ENCODE measurements around the gene QTRT2.

The QTRT2 gene

GRCh38 chr3:114035896-114036295 is 20.6 kb upstream of the QTRT2 start:
- no peaks in the 10 kb centered on the region for H3K4me1 ChIP-seq (ENCODE audit: control insufficient read depth, insufficient read depth, low read length)
- no peak overlapping the region for H3K4me3 ChIP-seq (ENCODE audit: low read length)
- H3K27me3 ChIP-seq (ENCODE audit: control insufficient read depth, insufficient read depth, low read length): no peaks in the 10 kb centered on the region
- H3K36me3 ChIP-seq (ENCODE audit: control insufficient read depth, insufficient read depth, low read length): no peaks in the 10 kb centered on the region
- H3K9me3 ChIP-seq (ENCODE audit: control insufficient read depth, low read length): no peaks in the 10 kb centered on the region
- H3K9ac ChIP-seq (ENCODE audit: low read length): no peak overlapping the region

GRCh38 chr3:114043205-114043604 is 13.3 kb upstream of the QTRT2 start:
- Histone ChIP-seq H3K36me3 (ENCODE audit: control insufficient read depth, insufficient read depth, low read length) (no peaks in the 10 kb centered on the region), H3K4me3 (ENCODE audit: low read length) (no peak overlapping the region), H3K27me3 (ENCODE audit: control insufficient read depth, insufficient read depth, low read length) (no peaks in the 10 kb centered on the region), H3K9me3 (ENCODE audit: control insufficient read depth, low read length) (no peaks in the 10 kb centered on the region), H3K9ac (ENCODE audit: low read length) (no peak overlapping the region), H3K4me1 (ENCODE audit: control insufficient read depth, insufficient read depth, low read length) (no peaks in the 10 kb centered on the region)

- Histone ChIP-seq H3K9ac (ENCODE audit: low read length) (no peak overlapping the region), H3K9me3 (ENCODE audit: control insufficient read depth, low read length) (no peaks in the 10 kb centered on the region), H3K27me3 (ENCODE audit: control insufficient read depth, insufficient read depth, low read length) (no peaks in the 10 kb centered on the region)
Observed at GRCh38 chr3:114052216-114052615, 4.3 kb upstream of the QTRT2 start.

GRCh38 chr3:114057011-114057347 is 442 bp downstream of the QTRT2 start:
- Histone ChIP-seq H3K9ac (ENCODE audit: low read length) (peak overlapping the region; percentile 59), H3K4me1 (ENCODE audit: control insufficient read depth, insufficient read depth, low read length) (peaks cover 5% of the 10 kb centered on the region), H3K4me3 (ENCODE audit: low read length) (peak overlapping the region; percentile 71)

More at GRCh38 chr3:114052216-114052615, 4.3 kb upstream of the QTRT2 start:
- H3K36me3 ChIP-seq (ENCODE audit: control insufficient read depth, insufficient read depth, low read length): no peaks in the 10 kb centered on the region
- H3K4me3 ChIP-seq (ENCODE audit: low read length): no peak overlapping the region
- peaks cover 5% of the 10 kb centered on the region for H3K4me1 ChIP-seq (ENCODE audit: control insufficient read depth, insufficient read depth, low read length)

GRCh38 chr3:114058646-114059045 is 2.1 kb downstream of the QTRT2 start:
- Histone ChIP-seq H3K9me3 (ENCODE audit: control insufficient read depth, low read length) (no peaks in the 10 kb centered on the region), H3K27me3 (ENCODE audit: control insufficient read depth, insufficient read depth, low read length) (no peaks in the 10 kb centered on the region), H3K36me3 (ENCODE audit: control insufficient read depth, insufficient read depth, low read length) (no peaks in the 10 kb centered on the region), H3K4me1 (ENCODE audit: control insufficient read depth, insufficient read depth, low read length) (peaks cover 5% of the 10 kb centered on the region), H3K4me3 (ENCODE audit: low read length) (no peak overlapping the region), H3K9ac (ENCODE audit: low read length) (no peak overlapping the region)

More at GRCh38 chr3:114057011-114057347, 442 bp downstream of the QTRT2 start:
- Histone ChIP-seq H3K36me3 (ENCODE audit: control insufficient read depth, insufficient read depth, low read length) (no peaks in the 10 kb centered on the region), H3K27me3 (ENCODE audit: control insufficient read depth, insufficient read depth, low read length) (no peaks in the 10 kb centered on the region), H3K9me3 (ENCODE audit: control insufficient read depth, low read length) (no peaks in the 10 kb centered on the region)

- no peaks in the 10 kb centered on the region for H3K36me3 ChIP-seq (ENCODE audit: control insufficient read depth, insufficient read depth, low read length)
- no peak overlapping the region for H3K9ac ChIP-seq (ENCODE audit: low read length)
- no peaks in the 10 kb centered on the region for H3K27me3 ChIP-seq (ENCODE audit: control insufficient read depth, insufficient read depth, low read length)
- no peaks in the 10 kb centered on the region for H3K4me1 ChIP-seq (ENCODE audit: control insufficient read depth, insufficient read depth, low read length)
- no peak overlapping the region for H3K4me3 ChIP-seq (ENCODE audit: low read length)
- no peaks in the 10 kb centered on the region for H3K9me3 ChIP-seq (ENCODE audit: control insufficient read depth, low read length)
Observed at GRCh38 chr3:114060906-114061655, 4.5 kb downstream of the QTRT2 start.

- no peaks in the 10 kb centered on the region for H3K9me3 ChIP-seq (ENCODE audit: control insufficient read depth, low read length)
- no peaks in the 10 kb centered on the region for H3K36me3 ChIP-seq (ENCODE audit: control insufficient read depth, insufficient read depth, low read length)
- no peaks in the 10 kb centered on the region for H3K27me3 ChIP-seq (ENCODE audit: control insufficient read depth, insufficient read depth, low read length)
- H3K9ac ChIP-seq (ENCODE audit: low read length): no peak overlapping the region
- H3K4me3 ChIP-seq (ENCODE audit: low read length): no peak overlapping the region
- no peaks in the 10 kb centered on the region for H3K4me1 ChIP-seq (ENCODE audit: control insufficient read depth, insufficient read depth, low read length)
Observed at GRCh38 chr3:114067804-114068203, 11.3 kb downstream of the QTRT2 start.

- Histone ChIP-seq H3K9me3 (ENCODE audit: control insufficient read depth, low read length) (no peaks in the 10 kb centered on the region), H3K9ac (ENCODE audit: low read length) (no peak overlapping the region), H3K36me3 (ENCODE audit: control insufficient read depth, insufficient read depth, low read length) (no peaks in the 10 kb centered on the region), H3K4me3 (ENCODE audit: low read length) (no peak overlapping the region), H3K4me1 (ENCODE audit: control insufficient read depth, insufficient read depth, low read length) (no peaks in the 10 kb centered on the region), H3K27me3 (ENCODE audit: control insufficient read depth, insufficient read depth, low read length) (no peaks in the 10 kb centered on the region)
Observed at GRCh38 chr3:114068336-114068735, 11.8 kb downstream of the QTRT2 start.

- H3K27me3 ChIP-seq (ENCODE audit: control insufficient read depth, insufficient read depth, low read length): no peaks in the 10 kb centered on the region
- H3K4me3 ChIP-seq (ENCODE audit: low read length): no peak overlapping the region
- no peaks in the 10 kb centered on the region for H3K4me1 ChIP-seq (ENCODE audit: control insufficient read depth, insufficient read depth, low read length)
- no peaks in the 10 kb centered on the region for H3K36me3 ChIP-seq (ENCODE audit: control insufficient read depth, insufficient read depth, low read length)
- no peak overlapping the region for H3K9ac ChIP-seq (ENCODE audit: low read length)
- no peaks in the 10 kb centered on the region for H3K9me3 ChIP-seq (ENCODE audit: control insufficient read depth, low read length)
Observed at GRCh38 chr3:114071786-114072185, 15.2 kb downstream of the QTRT2 start.

GRCh38 chr3:114076711-114077110 is 20.2 kb downstream of the QTRT2 start:
- Histone ChIP-seq H3K4me3 (ENCODE audit: low read length) (no peak overlapping the region), H3K9me3 (ENCODE audit: control insufficient read depth, low read length) (no peaks in the 10 kb centered on the region), H3K4me1 (ENCODE audit: control insufficient read depth, insufficient read depth, low read length) (no peaks in the 10 kb centered on the region), H3K9ac (ENCODE audit: low read length) (no peak overlapping the region), H3K27me3 (ENCODE audit: control insufficient read depth, insufficient read depth, low read length) (no peaks in the 10 kb centered on the region), H3K36me3 (ENCODE audit: control insufficient read depth, insufficient read depth, low read length) (no peaks in the 10 kb centered on the region)

GRCh38 chr3:114078126-114078525 is 21.6 kb downstream of the QTRT2 start:
- Histone ChIP-seq H3K9ac (ENCODE audit: low read length) (no peak overlapping the region), H3K4me1 (ENCODE audit: control insufficient read depth, insufficient read depth, low read length) (no peaks in the 10 kb centered on the region), H3K27me3 (ENCODE audit: control insufficient read depth, insufficient read depth, low read length) (no peaks in the 10 kb centered on the region), H3K9me3 (ENCODE audit: control insufficient read depth, low read length) (no peaks in the 10 kb centered on the region), H3K36me3 (ENCODE audit: control insufficient read depth, insufficient read depth, low read length) (no peaks in the 10 kb centered on the region), H3K4me3 (ENCODE audit: low read length) (no peak overlapping the region)

- H3K9ac ChIP-seq (ENCODE audit: low read length): no peak overlapping the region
- no peaks in the 10 kb centered on the region for H3K36me3 ChIP-seq (ENCODE audit: control insufficient read depth, insufficient read depth, low read length)
- H3K27me3 ChIP-seq (ENCODE audit: control insufficient read depth, insufficient read depth, low read length): no peaks in the 10 kb centered on the region
- no peak overlapping the region for H3K4me3 ChIP-seq (ENCODE audit: low read length)
- no peaks in the 10 kb centered on the region for H3K9me3 ChIP-seq (ENCODE audit: control insufficient read depth, low read length)
- H3K4me1 ChIP-seq (ENCODE audit: control insufficient read depth, insufficient read depth, low read length): no peaks in the 10 kb centered on the region
Observed at GRCh38 chr3:114079761-114080160, 23.2 kb downstream of the QTRT2 start.

GRCh38 chr3:114080201-114080600 is 23.7 kb downstream of the QTRT2 start:
- no peak overlapping the region for H3K4me3 ChIP-seq (ENCODE audit: low read length)
- no peaks in the 10 kb centered on the region for H3K36me3 ChIP-seq (ENCODE audit: control insufficient read depth, insufficient read depth, low read length)
- no peaks in the 10 kb centered on the region for H3K4me1 ChIP-seq (ENCODE audit: control insufficient read depth, insufficient read depth, low read length)
- no peaks in the 10 kb centered on the region for H3K27me3 ChIP-seq (ENCODE audit: control insufficient read depth, insufficient read depth, low read length)
- H3K9me3 ChIP-seq (ENCODE audit: control insufficient read depth, low read length): no peaks in the 10 kb centered on the region
- no peak overlapping the region for H3K9ac ChIP-seq (ENCODE audit: low read length)

Data from mucosa of stomach (tissue), 1 donor.